Bronchial smooth muscle cell (primary cell): ENCODE measurements around the gene OR8A1. TPM values are rescaled to one million over a fixed set of nuclear protein-coding genes. Genes with fewer than 3 reads are reported as not detected.

Experiments
- total RNA-seq: library from RNA; depleted of rRNA; stranded (reverse); fragments of >200 nt; gene quantifications from 2 replicates; pipeline ENCODE4 v1.2.1, GENCODE V29; 2014

Gene OR8A1
- total RNA-seq: not detected in 2 replicates

DNA sequence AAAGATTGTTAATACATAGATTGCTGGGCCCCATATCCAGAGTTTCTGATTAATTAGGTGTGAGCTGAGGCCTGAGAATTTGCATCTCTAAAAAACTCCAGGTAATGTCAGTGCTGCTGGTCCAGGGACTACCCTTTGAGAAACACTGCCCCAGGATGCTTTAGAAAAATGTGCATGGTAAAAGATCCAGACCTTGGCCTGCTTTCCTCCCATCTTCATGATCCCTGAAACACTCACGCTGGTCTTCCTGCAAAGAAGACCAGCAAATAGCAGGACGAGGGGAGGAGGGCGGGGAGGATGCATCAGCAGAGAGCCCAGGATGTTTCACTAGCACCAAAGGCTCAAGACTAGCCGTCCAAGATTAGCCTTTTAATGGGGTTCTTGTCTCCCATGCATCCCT, at the start of gene OR8A1:
Gene OR8A1 (plus strand): TSS at position 301 of the 400 bp plus-strand sequence. CDS start 123 bp downstream, outside the sequence.

DNA sequence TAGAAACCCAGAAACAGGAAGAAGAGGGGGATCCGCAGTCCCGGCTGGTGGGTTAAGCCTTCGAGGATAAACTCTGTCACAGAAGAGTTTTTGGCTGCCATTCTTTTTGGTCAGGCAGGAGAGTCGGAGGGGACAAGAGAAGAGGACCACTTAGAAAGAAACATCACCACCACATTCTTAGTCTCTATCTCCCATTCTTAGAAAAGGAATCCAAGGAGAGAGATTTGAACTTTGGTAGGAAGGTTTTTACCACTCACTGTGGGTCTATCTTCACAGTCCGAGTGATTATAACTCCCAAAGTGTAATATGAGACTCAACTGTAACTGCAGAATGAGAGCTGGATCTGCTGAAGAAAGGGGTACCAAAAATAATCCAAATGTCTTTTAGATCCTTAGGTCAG, 26.2 kb upstream of the OR8A1 start, which contains the start of gene OR8B12:
Gene OR8B12 (minus strand): TSS at position 101 of the 400 bp plus-strand sequence. CDS start 0 bp downstream, at position 101.

DNA sequence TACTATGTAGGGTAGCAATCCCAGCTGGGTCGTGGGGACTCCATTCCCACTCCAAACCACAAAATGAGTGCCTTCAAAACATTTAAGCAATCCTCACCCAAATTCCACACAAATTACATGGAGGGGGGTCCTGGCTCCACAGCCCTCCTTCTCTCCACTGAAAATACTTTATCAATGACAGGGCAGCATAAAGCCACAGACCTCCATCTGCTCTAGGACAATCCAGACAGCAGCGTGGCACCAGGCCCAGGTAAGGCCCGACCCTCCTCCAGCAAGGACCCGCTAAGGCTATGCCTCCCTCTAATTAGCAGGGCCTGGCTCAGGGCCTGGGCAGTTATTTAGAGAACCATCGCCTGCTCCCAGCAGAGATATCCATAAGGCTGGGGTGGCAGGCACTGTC, 41.3 kb downstream of the OR8A1 start, which contains the start of gene PANX3:
Gene PANX3 (plus strand): TSS at position 365 of the 400 bp plus-strand sequence. CDS start 129 bp downstream, outside the sequence.

Other genes starting within 250 kb of the OR8A1 start
- not detected in 2 replicates for gene OR8D2, start 249.8 kb upstream of the OR8A1 start, total RNA-seq
- not detected in 2 replicates for gene OR8B2, start 185.5 kb upstream of the OR8A1 start, total RNA-seq
- not detected in 2 replicates for gene OR8B3, start 171.0 kb upstream of the OR8A1 start, total RNA-seq
- gene OR8B4, start 145.1 kb upstream of the OR8A1 start, total RNA-seq: not detected in 2 replicates
- not detected in 2 replicates for gene OR8B8, start 124.3 kb upstream of the OR8A1 start, total RNA-seq
- gene OR8B12, start 26.3 kb upstream of the OR8A1 start, total RNA-seq: not detected in 2 replicates
- not detected in 2 replicates for gene PANX3, start 41.4 kb downstream of the OR8A1 start, total RNA-seq
- gene TBRG1, start 52.9 kb downstream of the OR8A1 start, total RNA-seq: 14.3 and 15.0 TPM in 2 replicates
- gene SIAE, start 103.7 kb downstream of the OR8A1 start, total RNA-seq: 11.0 and 23.6 TPM in 2 replicates
- 7.3 and 11.7 TPM in 2 replicates for gene SPA17, start 103.9 kb downstream of the OR8A1 start, total RNA-seq
- 0.32 TPM in 1 of 2 replicates, not detected in the other for gene NRGN, start 169.9 kb downstream of the OR8A1 start, total RNA-seq
- 0.09 and 0.16 TPM in 2 replicates for gene VSIG2, start 182.3 kb downstream of the OR8A1 start, total RNA-seq
- 0.09 and 0.16 TPM in 2 replicates for gene ESAM, start 192.3 kb downstream of the OR8A1 start, total RNA-seq
- 4.7 and 5.7 TPM in 2 replicates for gene MSANTD2, start 230.4 kb downstream of the OR8A1 start, total RNA-seq